SKM-1 treated with dmso at 0.1 percent for 144 hours (cell line): Measurements from ENCODE around the gene VSTM5.
"Not testable (repeated sequence)": the region's sequence is repeated elsewhere in the genome, so short reads cannot be mapped to it uniquely, and the experiment has no call there.

Experiments used
- DNase-seq: peaks from one replicate; lab custom pipeline; 2025; ENCODE audit not compliant: unreplicated experiment; lab: John Stamatoyannopoulos, UW

The VSTM5 gene, protein sequence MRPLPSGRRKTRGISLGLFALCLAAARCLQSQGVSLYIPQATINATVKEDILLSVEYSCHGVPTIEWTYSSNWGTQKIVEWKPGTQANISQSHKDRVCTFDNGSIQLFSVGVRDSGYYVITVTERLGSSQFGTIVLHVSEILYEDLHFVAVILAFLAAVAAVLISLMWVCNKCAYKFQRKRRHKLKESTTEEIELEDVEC

DNA sequence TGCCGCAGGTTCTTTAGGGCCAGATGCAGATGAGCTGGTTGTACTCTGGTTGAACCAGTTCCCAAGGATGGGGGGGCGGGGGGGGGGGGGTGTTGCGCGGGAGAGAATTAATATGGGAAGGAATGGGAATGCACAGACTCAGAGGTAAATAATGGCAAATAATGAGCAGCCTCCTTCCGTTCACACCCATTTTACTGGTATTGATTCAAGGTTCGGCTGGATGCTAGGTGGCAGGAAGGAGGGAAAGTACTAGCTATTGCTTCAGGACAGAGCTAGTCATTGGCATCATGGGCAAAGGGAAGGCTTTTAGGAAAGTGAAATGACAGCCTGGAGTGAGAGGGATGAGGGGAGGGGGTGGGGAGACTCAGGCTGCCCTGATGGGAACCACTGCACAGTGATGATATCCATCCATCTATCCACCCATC lies at the start of gene VSTM5:
Gene VSTM5, minus strand, starts transcription at position 25 of the 425 bp plus-strand sequence. CDS start 116 bp downstream, outside the sequence.
- DNase-seq: no peak

DNA sequence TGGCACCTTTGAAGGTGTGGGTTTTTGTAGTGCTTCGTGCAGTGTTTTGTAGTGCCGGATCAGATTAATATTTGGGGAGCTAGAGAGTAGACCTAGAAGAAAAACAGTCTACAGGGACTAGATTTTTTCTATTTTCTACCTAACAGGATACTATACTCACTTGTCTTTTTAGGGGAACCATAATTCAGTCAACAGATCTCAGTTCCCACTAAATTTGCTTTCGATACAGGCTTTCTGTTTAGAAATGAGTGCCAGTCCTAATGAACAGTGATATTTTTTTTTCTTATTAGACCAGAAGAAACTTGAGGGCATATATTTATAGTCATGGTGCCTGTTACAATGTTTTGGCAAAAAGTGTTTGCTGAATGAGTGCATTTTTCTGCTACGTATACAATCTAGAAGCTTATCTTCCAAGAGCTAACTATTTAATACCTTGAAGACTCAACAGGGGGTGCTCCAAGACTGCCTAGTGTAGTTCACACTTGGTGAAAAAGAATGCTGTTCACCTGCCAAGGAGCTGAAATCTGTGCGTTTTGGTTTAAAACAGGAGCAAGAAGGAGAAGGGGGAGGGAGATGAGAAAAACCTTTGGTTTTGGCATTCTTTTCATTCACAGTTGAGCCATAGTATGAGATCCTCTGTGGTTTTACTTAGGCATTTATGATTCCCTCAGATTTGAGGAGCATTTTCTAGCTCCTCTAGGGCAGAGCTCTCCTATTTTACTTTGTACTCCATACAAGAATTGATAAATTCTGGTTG lies 44.9 kb upstream of the VSTM5 start:
- peak; percentile 7 for DNase-seq

DNA sequence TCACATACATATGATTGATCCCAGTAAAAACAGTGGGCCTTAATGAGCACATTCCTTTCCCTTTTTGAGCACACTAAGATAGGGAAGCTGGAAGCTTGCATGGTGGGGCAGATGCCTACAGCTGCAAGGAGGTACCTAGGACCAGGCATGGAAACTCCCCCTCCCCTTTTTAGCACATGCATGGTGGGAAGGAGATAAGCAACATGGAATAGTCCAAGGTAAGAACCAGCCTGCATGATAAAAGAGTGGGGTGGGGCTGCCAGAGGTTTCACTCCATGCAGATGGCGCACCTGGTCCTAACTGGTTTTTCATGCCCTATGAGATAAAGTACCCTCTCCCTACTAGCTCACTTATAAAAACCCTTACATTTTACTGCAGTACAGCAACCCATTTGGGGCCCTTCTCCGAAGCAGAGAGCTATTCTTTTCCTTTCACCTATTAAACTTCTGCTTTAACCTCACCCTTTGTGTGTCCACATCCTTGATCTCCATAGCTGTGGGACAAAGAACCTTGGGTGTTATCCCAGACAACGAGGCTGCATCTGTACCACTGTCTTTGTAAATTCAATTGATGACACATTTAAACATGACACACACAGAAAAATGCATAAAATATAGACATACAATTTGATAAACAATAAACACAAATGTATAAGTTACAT lies 40.1 kb upstream of the VSTM5 start:
- DNase-seq: no peak

DNA sequence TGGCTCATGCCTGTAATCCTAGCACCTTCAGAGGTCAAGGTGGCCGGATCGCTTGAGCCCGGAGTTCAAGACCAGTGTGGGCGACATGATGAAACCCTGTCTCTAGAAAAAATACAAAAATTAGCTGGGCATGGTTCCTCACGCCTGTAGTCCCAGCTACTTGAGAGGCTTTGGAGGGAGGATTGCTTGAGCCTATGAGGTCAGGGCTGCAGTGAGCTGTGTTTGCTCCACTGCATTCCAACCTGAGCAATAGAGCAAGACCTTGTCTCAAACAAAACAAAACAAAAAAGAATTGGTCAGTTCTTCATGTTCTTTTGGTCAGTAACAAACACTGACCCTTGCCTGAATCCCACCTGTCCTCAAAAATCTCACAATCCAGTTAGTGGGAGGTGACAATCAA lies 36.7 kb upstream of the VSTM5 start:
- no peak for DNase-seq

DNA sequence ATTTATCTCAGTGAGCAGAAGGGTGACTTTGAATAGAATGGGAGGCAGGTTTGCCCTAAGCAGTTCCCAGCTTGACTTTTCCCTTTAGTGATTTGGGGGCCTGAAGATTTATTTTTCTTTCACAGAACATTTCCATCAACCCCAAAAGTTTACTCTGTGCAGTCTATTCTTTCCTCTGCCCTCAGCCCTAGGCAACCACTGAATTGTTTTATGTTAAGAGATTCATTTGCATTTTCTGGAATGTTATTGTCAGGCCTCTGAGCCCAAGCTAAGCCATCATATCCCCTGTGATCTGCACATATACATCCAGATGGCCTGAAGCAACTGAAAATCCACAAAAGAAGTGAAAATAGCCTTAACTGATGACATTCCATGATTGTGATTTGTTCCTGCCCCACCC lies 28.7 kb upstream of the VSTM5 start:
- not testable (repeated sequence) for DNase-seq

DNA sequence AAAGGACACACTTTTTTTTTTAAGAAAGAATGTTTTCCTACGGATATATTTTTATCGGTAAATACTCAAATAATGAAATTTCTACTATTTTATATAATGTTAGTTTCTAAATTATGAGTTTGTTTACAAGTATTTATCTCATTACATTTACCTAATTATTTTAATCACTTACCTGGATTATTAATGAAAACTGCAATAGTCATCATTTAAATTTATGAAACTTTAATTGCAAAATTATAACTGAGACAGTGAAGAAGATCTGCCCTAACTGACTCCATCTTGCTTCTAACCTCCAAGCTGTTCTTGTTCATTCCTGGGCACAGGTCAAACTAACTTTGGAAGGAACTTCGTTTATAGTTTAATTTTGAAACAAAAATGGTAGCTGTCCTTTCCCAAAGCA lies 25.2 kb upstream of the VSTM5 start:
- DNase-seq: no peak

DNA sequence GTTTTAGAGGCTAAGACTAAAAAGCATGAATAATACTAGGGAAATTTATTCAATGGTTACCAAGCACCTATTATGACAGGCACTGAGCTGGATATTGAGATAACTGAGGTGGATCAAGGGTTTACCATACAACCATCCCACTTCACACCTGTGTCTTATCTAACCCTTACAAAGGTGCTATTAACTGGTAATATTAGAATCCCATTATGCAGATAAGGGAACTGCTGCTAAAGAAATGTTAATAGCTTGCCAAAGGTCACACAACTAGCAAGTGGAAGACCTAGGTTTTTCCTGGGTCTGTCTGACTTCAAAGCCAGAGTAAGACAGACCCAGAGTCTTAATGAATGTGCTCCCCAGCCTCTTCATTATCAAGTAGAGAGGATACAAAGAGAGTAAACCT lies 21.1 kb upstream of the VSTM5 start:
- no peak for DNase-seq

DNA sequence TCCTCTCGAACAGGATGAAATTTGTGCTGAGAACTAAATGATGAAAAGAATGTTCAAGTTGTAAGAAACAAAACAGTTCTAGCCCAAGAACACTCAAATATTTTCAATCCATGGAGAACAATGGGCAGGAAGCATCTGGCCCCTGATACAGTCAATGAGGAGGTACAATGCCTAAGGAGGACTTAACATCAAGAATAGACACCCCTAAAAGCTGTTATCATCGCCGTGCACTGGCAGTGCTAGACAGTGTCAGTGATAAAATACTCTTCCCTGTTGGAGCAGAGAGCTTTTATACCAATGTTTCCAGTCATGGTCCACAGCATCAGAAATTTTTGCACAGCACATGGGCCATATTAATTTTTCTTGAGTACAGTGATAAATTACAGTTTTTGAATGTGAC lies 20.2 kb upstream of the VSTM5 start:
- DNase-seq: no peak

DNA sequence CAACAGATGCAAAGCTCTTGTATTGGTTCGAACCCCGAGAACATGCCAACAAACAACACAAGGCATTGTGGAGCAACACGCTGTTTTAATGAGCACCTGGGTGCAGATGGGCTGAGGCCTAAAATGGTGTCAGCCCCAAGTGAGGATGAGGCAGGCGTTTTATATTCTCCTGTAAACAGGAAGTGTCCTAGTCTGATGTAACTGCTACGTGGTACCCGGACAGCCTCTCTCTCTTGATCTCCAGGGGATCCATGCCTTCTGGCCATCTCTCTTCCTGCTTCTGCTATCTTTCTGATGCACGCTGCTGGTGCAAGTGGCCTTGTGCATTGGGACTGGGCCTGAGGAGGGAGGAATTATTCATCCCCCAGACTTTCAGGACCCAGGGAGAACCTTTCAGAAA lies 19.4 kb upstream of the VSTM5 start:
- no peak for DNase-seq

DNA sequence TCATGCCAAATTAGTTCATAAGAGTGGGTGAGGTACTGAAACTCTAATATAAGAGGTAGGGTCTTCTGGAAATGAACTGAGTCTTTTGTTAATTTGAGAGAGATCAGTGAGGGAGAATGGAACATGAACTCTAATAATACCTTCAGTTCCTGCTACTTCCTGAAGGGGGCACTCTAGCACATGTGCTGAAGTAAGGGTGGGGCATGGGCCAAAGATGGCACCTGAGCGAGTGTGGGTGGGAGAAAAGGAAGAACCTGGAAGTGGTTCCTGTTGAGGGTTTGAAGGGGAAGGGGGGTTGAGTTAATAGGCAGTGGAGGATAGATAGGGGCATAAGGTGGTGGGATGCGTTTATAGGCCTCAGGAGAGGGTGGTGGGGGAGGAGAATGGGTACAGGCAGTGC lies 18.0 kb upstream of the VSTM5 start:
- DNase-seq: not testable (repeated sequence)

DNA sequence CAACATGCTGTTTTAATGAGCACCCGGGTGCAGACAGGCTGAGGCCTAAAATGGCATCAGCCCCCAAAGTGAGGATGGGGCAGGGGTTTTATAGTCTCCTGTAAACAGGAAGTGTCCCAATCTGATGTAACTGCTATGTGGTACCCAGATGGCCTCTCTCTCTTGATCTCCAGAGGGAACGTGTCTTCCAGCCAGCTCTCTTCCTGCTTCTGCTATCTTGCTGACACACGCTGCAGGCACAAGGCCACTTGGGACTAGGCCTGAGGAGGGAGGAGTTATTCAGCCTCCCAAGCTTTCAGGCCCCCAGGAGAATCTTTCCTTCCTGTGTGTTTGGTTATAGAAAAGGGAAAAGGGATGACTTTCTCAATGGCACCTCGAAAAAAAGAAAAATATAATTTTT lies 11.4 kb upstream of the VSTM5 start:
- no peak for DNase-seq

DNA sequence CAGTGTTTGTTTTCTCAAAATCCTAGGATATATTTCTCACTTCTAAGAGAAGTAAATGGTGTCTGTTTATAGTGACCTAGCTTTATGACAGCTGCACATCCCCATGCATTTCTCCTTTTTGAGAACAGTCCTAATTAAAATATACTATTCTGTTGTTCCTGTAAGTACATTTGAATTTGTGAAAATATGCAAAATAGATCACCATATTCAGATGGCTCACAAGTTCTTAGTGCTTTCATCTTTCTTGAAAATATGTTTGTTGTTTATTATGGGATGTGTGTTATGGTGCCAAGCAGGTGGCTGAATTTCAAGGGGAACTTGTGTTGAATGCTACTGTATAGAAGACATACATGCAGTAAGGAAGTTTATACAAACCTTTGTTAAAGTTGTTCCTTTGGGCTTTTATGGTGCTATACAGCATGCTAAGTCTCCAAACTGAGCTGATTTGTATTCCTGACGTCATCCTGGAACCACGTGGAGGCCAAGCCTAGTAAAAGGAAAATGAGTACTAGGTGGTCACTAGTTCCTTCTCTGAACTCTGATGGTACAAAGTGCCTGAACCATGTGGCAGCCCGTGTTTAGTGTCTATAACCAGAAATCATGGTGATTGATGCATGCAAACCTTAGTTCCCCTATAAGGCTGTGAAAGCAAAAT lies 7.8 kb upstream of the VSTM5 start:
- no peak for DNase-seq

DNA sequence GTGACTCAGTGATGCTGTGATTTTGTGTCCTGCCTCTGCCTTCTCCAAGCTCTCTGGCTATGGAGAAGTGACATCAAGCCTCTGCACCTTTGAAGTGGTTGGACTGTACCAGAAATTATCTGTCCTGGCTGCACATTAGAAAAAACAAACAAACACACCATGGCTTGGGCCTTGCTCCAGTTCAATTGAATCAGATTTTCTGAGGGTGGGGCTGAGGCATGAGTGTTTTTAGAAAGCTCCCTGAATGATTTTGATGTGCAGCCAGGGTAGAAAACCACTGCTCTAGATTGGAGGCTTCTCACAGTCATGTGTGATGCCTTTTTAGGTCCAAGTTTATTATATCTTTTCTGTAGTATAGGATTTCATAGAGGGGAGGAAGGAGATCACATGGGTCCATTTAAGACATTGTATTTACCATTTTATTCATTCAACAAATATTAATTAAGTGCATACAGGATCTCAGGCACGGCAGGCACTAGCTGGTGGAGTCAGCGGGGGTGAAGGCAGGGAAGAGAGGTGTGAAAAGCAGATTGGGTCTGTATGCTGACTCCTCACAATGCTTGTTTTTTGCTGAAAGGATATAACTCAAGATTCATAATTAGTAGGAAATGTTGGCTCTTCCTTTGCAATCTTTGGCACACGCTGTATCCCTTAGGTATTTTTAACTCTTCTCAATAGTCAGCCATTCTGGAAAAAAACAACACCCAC lies 7.1 kb upstream of the VSTM5 start:
- no peak for DNase-seq

DNA sequence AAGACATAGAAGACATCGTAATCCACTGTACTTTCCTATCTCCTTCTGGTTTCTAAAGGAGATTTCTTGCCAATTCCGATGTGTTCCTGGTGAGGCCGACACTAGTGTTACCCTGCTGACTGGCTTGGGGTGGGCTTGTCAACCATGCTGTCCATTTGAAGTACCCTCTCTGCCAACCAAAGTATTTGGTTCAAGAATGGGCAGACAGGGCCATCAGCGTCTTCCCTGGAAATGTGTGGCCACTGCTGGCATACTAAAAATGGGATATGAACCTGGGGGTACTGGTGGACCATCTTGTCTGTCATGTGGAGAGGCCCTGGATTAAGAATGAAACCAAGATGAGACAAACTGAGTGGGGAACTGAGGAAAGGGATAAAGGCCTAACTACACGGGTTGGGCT lies 1.8 kb upstream of the VSTM5 start:
- DNase-seq: no peak

DNA sequence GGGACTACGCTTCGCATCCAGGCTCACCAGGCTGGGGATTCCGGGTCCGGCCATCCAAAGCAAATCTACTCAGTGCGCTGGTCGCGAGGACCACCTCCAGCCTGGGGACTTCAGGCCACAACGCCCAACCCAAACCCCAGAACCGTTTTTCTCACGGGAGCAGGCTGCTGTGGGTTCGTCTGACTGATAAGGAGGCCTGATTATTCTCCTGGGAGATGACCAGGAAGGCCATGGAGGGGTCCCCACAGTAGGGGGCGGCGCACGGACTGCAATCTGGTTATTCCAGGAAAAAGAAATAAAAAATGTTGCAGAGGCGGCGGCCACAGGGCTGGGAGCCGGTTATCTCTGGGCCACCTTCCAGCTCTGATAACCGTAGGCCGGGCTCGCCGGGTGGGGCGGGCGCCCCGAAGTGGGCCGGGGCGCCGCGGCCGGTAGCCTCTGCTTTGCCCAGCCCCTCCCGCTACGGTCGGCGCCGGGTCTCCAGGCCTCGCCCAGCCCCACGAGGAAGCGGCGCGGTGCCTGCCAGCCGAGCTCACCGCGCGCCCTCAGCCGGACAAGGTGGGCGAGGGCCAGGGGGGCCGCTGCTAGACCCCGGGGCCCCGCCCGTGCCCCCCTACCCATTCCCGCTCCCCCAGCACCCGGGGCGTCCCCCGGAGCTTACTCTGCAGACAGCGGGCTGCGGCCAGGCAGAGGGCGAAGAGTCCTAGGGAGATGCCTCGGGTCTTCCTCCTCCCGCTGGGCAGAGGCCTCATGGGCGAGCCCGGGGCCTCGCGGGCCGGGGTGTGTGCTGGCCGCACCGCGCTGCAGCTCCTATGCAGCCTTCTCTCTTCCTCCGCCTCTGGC lies 446 bp downstream of the VSTM5 start:
- no peak for DNase-seq

DNA sequence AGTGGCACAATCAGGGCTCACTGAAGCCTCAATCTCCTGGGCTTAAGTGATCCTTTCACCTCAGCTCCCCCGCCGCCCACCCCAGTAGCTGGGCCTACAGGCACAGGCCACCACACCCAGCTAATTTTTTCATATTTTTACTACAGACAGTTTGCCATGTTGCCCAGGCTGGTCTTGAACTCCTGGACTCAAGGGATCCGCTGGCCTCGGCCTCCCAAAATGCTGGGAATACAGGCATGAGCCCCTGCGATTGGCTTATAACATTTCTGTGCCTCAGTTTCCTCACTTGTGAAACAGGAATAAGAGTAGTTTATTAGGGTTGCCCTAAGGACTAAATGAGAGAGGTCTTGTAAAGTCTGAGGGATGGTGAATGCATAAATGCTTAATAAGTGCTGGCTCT lies 1.2 kb downstream of the VSTM5 start:
- no peak for DNase-seq

DNA sequence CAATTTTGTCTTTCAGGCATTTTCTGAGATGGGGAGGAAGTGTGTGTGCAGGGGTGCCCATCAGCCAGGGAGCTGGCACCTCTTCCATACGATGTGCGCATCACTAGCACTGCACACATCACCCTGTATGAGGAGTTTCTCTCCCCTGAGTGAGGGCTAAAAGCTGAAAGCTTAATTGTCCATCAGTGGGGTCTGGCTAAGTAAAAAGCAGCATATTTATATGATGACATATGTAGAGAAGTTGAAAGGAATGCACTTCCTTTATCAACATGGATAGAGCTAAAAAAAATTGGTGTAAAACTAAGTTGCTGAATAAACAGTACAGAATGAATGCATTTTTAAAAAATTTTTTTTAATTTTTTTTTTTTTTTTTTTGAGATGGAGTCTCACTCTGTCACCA lies 4.0 kb downstream of the VSTM5 start:
- no peak for DNase-seq

DNA sequence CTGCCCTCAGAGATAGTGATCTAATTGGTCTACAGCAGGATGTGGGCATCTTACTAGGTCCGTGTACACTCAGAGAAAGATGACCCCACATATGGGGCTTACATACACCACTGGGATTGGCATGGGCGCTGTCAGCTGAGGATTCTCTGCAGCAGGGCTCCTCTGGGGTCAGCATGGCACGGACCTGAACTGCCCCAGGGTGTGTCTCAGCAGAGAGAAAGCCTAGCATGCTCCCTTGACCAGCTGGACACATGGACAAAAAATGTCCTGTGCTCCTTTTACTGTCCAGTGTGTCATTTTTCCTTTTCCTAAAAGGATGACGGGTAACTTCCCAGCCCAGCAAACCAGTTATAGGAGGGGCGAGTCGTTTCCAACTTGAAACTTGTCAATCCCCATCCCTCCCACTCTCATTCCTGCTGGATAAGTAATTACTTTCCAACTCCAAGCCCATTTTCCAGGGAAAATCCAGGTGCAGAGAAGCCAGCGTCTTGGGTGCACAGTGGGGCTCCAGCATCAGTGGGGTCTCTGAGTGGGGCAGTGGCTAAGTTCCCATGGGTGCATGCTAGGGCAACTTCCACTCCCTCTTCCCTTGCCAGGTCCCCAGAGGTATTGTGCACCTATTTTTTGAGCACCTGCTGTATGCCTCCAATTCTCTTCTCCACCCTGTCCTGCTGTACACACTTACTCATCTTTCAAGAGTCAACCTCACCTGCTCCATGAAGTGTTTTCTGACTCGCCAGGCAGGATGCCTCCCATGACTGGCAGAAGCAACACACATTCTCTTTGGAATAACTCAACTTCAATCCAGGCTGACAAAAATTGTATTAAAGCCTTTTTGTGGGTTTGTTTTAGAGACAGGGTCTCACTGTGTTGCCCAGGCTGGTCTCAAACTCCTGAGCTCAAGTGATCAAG lies 5.0 kb downstream of the VSTM5 start:
- DNase-seq: no peak

DNA sequence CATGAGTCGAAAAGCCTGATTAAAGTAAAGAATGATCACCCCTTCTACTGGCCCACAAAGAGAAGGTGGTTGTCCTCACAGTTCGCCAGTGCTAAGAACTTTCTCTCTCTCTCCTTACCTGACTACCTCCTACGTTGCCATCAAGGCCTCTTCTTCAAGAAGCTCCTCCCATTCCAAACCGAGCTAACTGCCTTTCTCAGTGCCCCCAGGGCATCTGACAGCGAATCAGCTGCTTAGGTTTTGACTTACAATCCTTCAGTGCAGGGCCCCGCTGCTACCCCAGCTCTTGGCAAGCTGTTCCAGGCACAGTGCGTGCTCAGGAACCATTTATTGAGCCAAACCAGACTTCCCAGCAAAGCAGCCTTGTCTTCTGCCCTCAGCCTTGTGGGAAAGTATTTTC lies 5.8 kb downstream of the VSTM5 start:
- DNase-seq: no peak
